HG03342 (cell line): ENCODE data around the gene SNRNP200.

Experiments used
- ATAC-seq: cut with Tn5 transposase; IDR thresholded peaks from one replicate; pipeline ENCODE4 v1.9.1; 2021; ENCODE audit warnings: mild to moderate bottlenecking, moderate library complexity; ENCODE audit not compliant: unreplicated experiment

SNRNP200 gene

GRCh38 chr2:96253006-96253405, 52.3 kb downstream of the SNRNP200 start:
- ATAC-seq, result no peak

GRCh38 chr2:96252526-96252925, 52.8 kb downstream of the SNRNP200 start:
- ATAC-seq, result no peak

GRCh38 chr2:96251721-96252292, 53.5 kb downstream of the SNRNP200 start:
- ATAC-seq, result no peak

- no peak for ATAC-seq
Observed at GRCh38 chr2:96250188-96250587, 55.2 kb downstream of the SNRNP200 start.

- ATAC-seq, result no peak
Observed at GRCh38 chr2:96249654-96250053, 55.7 kb downstream of the SNRNP200 start.

GRCh38 chr2:96248624-96249023, 56.7 kb downstream of the SNRNP200 start:
- no peak for ATAC-seq

GRCh38 chr2:96247896-96248295, 57.5 kb downstream of the SNRNP200 start:
- ATAC-seq, result no peak

- no peak for ATAC-seq
Observed at GRCh38 chr2:96247009-96247408, 58.3 kb downstream of the SNRNP200 start.

- ATAC-seq, result no peak
Observed at GRCh38 chr2:96245609-96246390, 59.5 kb downstream of the SNRNP200 start.

- no peak for ATAC-seq
Observed at GRCh38 chr2:96243843-96244242, 61.5 kb downstream of the SNRNP200 start.

GRCh38 chr2:96241900-96242611, 63.3 kb downstream of the SNRNP200 start:
- peak; percentile 85 for ATAC-seq

GRCh38 chr2:96241227-96241626, 64.1 kb downstream of the SNRNP200 start:
- ATAC-seq, result no peak

- ATAC-seq, result no peak
Observed at GRCh38 chr2:96240341-96241038, 64.9 kb downstream of the SNRNP200 start.

GRCh38 chr2:96239745-96240264, 65.5 kb downstream of the SNRNP200 start:
- no peak for ATAC-seq

GRCh38 chr2:96239091-96239490, 66.3 kb downstream of the SNRNP200 start:
- no peak for ATAC-seq

GRCh38 chr2:96238266-96238665, 67.1 kb downstream of the SNRNP200 start:
- ATAC-seq, result no peak

- ATAC-seq, result no peak
Observed at GRCh38 chr2:96236882-96237281, 68.5 kb downstream of the SNRNP200 start.

GRCh38 chr2:96233880-96234316, 71.4 kb downstream of the SNRNP200 start:
- peak; percentile 93 for ATAC-seq

GRCh38 chr2:96233436-96233835, 71.9 kb downstream of the SNRNP200 start:
- ATAC-seq, result no peak

- no peak for ATAC-seq
Observed at GRCh38 chr2:96231316-96231715, 74.0 kb downstream of the SNRNP200 start.

- ATAC-seq, result peak; percentile 93
Observed at GRCh38 chr2:96225016-96225533, 80.3 kb downstream of the SNRNP200 start.
